Kidney glomerular epithelial cell (primary cell): ENCODE results near the gene GYG2.
A peak's percentile ranks its signal among the peaks of the same experiment; 100 is the strongest.
"Not testable (repeated sequence)": the region's sequence is repeated elsewhere in the genome, so short reads cannot be mapped to it uniquely, and the experiment has no call there.

Experiments used
- DNase-seq: peaks from one replicate; lab custom pipeline; 2025; lab: John Stamatoyannopoulos, UW

Gene GYG2

GRCh38 chrX:2828344-2828958 is at the start of gene GYG2:
TSS of gene GYG2 (plus strand) at chrX:2828930. CDS start at chrX:2830189, 1,259 bp downstream.
- DNase-seq = no peak

GRCh38 chrX:2780472-2781225 is 48.1 kb upstream of the GYG2 start:
- DNase-seq = not testable (repeated sequence)

GRCh38 chrX:2781226-2781571 is 47.5 kb upstream of the GYG2 start:
- no peak for DNase-seq

- no peak for DNase-seq
Observed at GRCh38 chrX:2781698-2782097, 47.0 kb upstream of the GYG2 start.

GRCh38 chrX:2782171-2782570 is 46.6 kb upstream of the GYG2 start:
- no peak for DNase-seq

GRCh38 chrX:2782778-2783177 is 46.0 kb upstream of the GYG2 start:
- DNase-seq = no peak

- no peak for DNase-seq
Observed at GRCh38 chrX:2784026-2784425, 44.7 kb upstream of the GYG2 start.

GRCh38 chrX:2785538-2785937 is 43.2 kb upstream of the GYG2 start:
- no peak for DNase-seq

GRCh38 chrX:2788980-2789379 is 39.8 kb upstream of the GYG2 start:
- DNase-seq = no peak

- DNase-seq = no peak
Observed at GRCh38 chrX:2789569-2789968, 39.2 kb upstream of the GYG2 start.

GRCh38 chrX:2793752-2794151 is 35.0 kb upstream of the GYG2 start:
- no peak for DNase-seq

GRCh38 chrX:2794336-2794735 is 34.4 kb upstream of the GYG2 start:
- no peak for DNase-seq

GRCh38 chrX:2796808-2797207 is 31.9 kb upstream of the GYG2 start:
- not testable (repeated sequence) for DNase-seq

- no peak for DNase-seq
Observed at GRCh38 chrX:2799369-2799768, 29.4 kb upstream of the GYG2 start.

GRCh38 chrX:2799980-2800379 is 28.8 kb upstream of the GYG2 start:
- DNase-seq = not testable (repeated sequence)

- no peak for DNase-seq
Observed at GRCh38 chrX:2801223-2801622, 27.5 kb upstream of the GYG2 start.

- not testable (repeated sequence) for DNase-seq
Observed at GRCh38 chrX:2802376-2803090, 26.2 kb upstream of the GYG2 start.

GRCh38 chrX:2803486-2803885 is 25.2 kb upstream of the GYG2 start:
- DNase-seq = not testable (repeated sequence)

- DNase-seq = not testable (repeated sequence)
Observed at GRCh38 chrX:2804106-2804843, 24.5 kb upstream of the GYG2 start.

GRCh38 chrX:2804858-2805257 is 23.9 kb upstream of the GYG2 start:
- not testable (repeated sequence) for DNase-seq

- no peak for DNase-seq
Observed at GRCh38 chrX:2811271-2811670, 17.5 kb upstream of the GYG2 start.

GRCh38 chrX:2812161-2812907 is 16.4 kb upstream of the GYG2 start:
- DNase-seq = peak; percentile 7
